HG03196 (cell line): ENCODE data around the gene ISG20L2.

ENCODE experiments used
- ATAC-seq: cut with Tn5 transposase; IDR thresholded peaks from one replicate; pipeline ENCODE4 v1.9.1; 2021; ENCODE audit not compliant: unreplicated experiment

The ISG20L2 gene

GRCh38 chr1:156742017-156742416 is 13.5 kb upstream of the ISG20L2 start:
- no peak for ATAC-seq

- no peak for ATAC-seq
These were observed 13.0 kb upstream of the ISG20L2 start for GRCh38 chr1:156741481-156741983.

GRCh38 chr1:156740741-156741480 is 12.3 kb upstream of the ISG20L2 start, which contains the start of gene MRPL24:
TSS of gene MRPL24 (minus strand) at chr1:156741088. CDS start at chr1:156738704, 2,384 bp downstream.
- ATAC-seq, result peak; percentile 81

GRCh38 chr1:156740237-156740740 is 11.7 kb upstream of the ISG20L2 start:
- peak; percentile 2 for ATAC-seq

GRCh38 chr1:156738916-156739315 is 10.3 kb upstream of the ISG20L2 start:
- no peak for ATAC-seq

GRCh38 chr1:156738407-156738806 is 9.8 kb upstream of the ISG20L2 start:
- ATAC-seq, result no peak

GRCh38 chr1:156733989-156734584 is 5.5 kb upstream of the ISG20L2 start:
- ATAC-seq, result no peak

- peak; percentile 52 for ATAC-seq
These were observed 504 bp downstream of the ISG20L2 start, which contains the start of gene METTL25B for GRCh38 chr1:156727926-156728598. TSS of gene METTL25B (plus strand) at chr1:156728469. CDS start at chr1:156729105, 636 bp downstream.

GRCh38 chr1:156727492-156727891 is 1.1 kb downstream of the ISG20L2 start:
- no peak for ATAC-seq

GRCh38 chr1:156726549-156727226 is 1.9 kb downstream of the ISG20L2 start:
- ATAC-seq, result no peak

- ATAC-seq, result peak; percentile 47
These were observed 2.8 kb downstream of the ISG20L2 start for GRCh38 chr1:156725683-156726280.

- no peak for ATAC-seq
These were observed 7.0 kb downstream of the ISG20L2 start for GRCh38 chr1:156721535-156721934.

GRCh38 chr1:156721131-156721530 is 7.4 kb downstream of the ISG20L2 start:
- ATAC-seq, result no peak

- ATAC-seq, result no peak
These were observed 11.2 kb downstream of the ISG20L2 start for GRCh38 chr1:156717351-156717750.

GRCh38 chr1:156714830-156715229 is 13.7 kb downstream of the ISG20L2 start:
- ATAC-seq, result no peak

- ATAC-seq, result no peak
These were observed 15.9 kb downstream of the ISG20L2 start for GRCh38 chr1:156712626-156713025.

GRCh38 chr1:156711011-156711817 is 17.4 kb downstream of the ISG20L2 start:
- ATAC-seq, result no peak

- ATAC-seq, result no peak
These were observed 18.6 kb downstream of the ISG20L2 start for GRCh38 chr1:156709757-156710489.

GRCh38 chr1:156709031-156709430 is 19.5 kb downstream of the ISG20L2 start:
- no peak for ATAC-seq
